GM23338 (cell line): ENCODE results near the gene BCL2L13. TPM values are rescaled to one million over a fixed set of nuclear protein-coding genes. Genes with fewer than 3 reads are reported as not detected.
A peak's percentile ranks its signal among the peaks of the same experiment; 100 is the strongest.

Experiments used
- ATAC-seq: fragments of 200-7000 bp; cut with Tn5 transposase; 3 replicates; pipeline ENCODE4 v1.9.1; 2020
- DNase-seq: peaks from one replicate; pipeline ENCODE4 v3.0.0-alpha.2; 2015; ENCODE audit warnings: low spot score
- H2AFZ ChIP-seq: fragments of 200-600 bp; sonication (generic); 2 replicates; pipeline ENCODE4 v1.8.0; 2016; ENCODE audit warnings: antibody characterized with exemption, mild to moderate bottlenecking, moderate library complexity
- H3F3A ChIP-seq: fragments of 200-600 bp; sonication (generic); replicated peaks from 2 replicates; pipeline ENCODE4 v1.8.0; 2017; ENCODE audit warnings: antibody characterized with exemption, mixed run types, low read depth
- H3K27ac ChIP-seq: fragments of 200-600 bp; sonication (generic); 2 replicates; pipeline ENCODE4 v1.6.1; 2016; ENCODE audit warnings: low read depth
- H3K27me3 ChIP-seq: fragments of 200-600 bp; sonication (generic); 2 replicates; pipeline ENCODE4 v1.8.0; 2016; ENCODE audit warnings: mild to moderate bottlenecking, mixed run types, moderate library complexity; ENCODE audit not compliant: insufficient read depth
- H3K36me3 ChIP-seq: fragments of 200-600 bp; sonication (generic); 2 replicates; pipeline ENCODE4 v1.8.0; 2016; ENCODE audit warnings: mild to moderate bottlenecking; ENCODE audit not compliant: insufficient read depth
- H3K4me1 ChIP-seq: fragments of 200-600 bp; sonication (generic); 2 replicates; pipeline ENCODE4 v1.8.0; 2016; ENCODE audit warnings: mild to moderate bottlenecking, moderate library complexity; ENCODE audit not compliant: insufficient read depth
- H3K4me2 ChIP-seq: fragments of 200-600 bp; sonication (generic); 2 replicates; pipeline ENCODE4 v1.7.1; 2017; ENCODE audit warnings: mixed run types
- H3K4me3 ChIP-seq: fragments of 200-600 bp; sonication (generic); 2 replicates; pipeline ENCODE4 v1.6.1; 2016; ENCODE audit warnings: mixed run types
- H3K79me2 ChIP-seq: fragments of 200-600 bp; sonication (generic); replicated peaks from 2 replicates; pipeline ENCODE4 v1.8.0; 2017; ENCODE audit warnings: mild to moderate bottlenecking; ENCODE audit not compliant: insufficient read depth
- H3K9me2 ChIP-seq: fragments of 200-600 bp; sonication (generic); 2 replicates; pipeline ENCODE4 v1.8.0; 2017; ENCODE audit not compliant: insufficient read depth
- H4K20me1 ChIP-seq: fragments of 200-600 bp; sonication (generic); replicated peaks from 2 replicates; pipeline ENCODE4 v1.8.0; 2017; ENCODE audit warnings: mild to moderate bottlenecking; ENCODE audit not compliant: insufficient read depth
- H3K27ac Mint-ChIP-seq: 2 replicates; pipeline ENCODE4 v1.8.0; 2020; ENCODE audit warnings: inconsistent platforms, mild to moderate bottlenecking, moderate library complexity, mixed read lengths
- H3K27me3 Mint-ChIP-seq: 3 replicates; pipeline ENCODE4 v1.8.0; 2022; ENCODE audit warnings: low read depth, mild to moderate bottlenecking, moderate library complexity, mixed read lengths, inconsistent platforms; ENCODE audit not compliant: insufficient read depth, poor library complexity
- H3K36me3 Mint-ChIP-seq: 3 replicates; pipeline ENCODE4 v1.8.0; 2021; ENCODE audit warnings: low read depth, mild to moderate bottlenecking, inconsistent platforms, moderate library complexity, mixed read lengths
- H3K4me1 Mint-ChIP-seq: 3 replicates; pipeline ENCODE4 v1.8.0; 2020; ENCODE audit warnings: mild to moderate bottlenecking, inconsistent platforms, mixed read lengths
- H3K4me3 Mint-ChIP-seq: 3 replicates; pipeline ENCODE4 v1.8.0; 2021; ENCODE audit warnings: moderate library complexity, mild to moderate bottlenecking, inconsistent platforms, mixed read lengths
- H3K9me3 Mint-ChIP-seq: 3 replicates; pipeline ENCODE4 v1.8.0; 2020; ENCODE audit warnings: moderate library complexity, mild to moderate bottlenecking, inconsistent platforms, mixed read lengths
- CREB1 ChIP-seq: fragments of 250-450 bp; sonication (Bioruptor Pico); IDR thresholded peaks from 2 replicates; pipeline ENCODE4 v1.5.0; 2020; ENCODE audit warnings: low read depth, mild to moderate bottlenecking, moderate library complexity
- EZH2 ChIP-seq: fragments of 200-600 bp; sonication (generic); IDR thresholded peaks from one replicate; pipeline ENCODE4 v1.8.0; 2017; ENCODE audit warnings: antibody characterized with exemption, mild to moderate bottlenecking, low read depth; ENCODE audit not compliant: unreplicated experiment
- EZH2phosphoT487 ChIP-seq: fragments of 200-600 bp; sonication (generic); IDR thresholded peaks from one replicate; pipeline ENCODE4 v1.8.1; 2018; ENCODE audit warnings: antibody characterized with exemption; ENCODE audit not compliant: unreplicated experiment
- JUNB ChIP-seq: IDR thresholded peaks from one replicate; pipeline ENCODE4 v1.6.1; 2016; ENCODE audit warnings: antibody characterized with exemption; ENCODE audit not compliant: unreplicated experiment
- POLR2AphosphoS5 ChIP-seq: IDR thresholded peaks from 2 replicates; pipeline ENCODE4 v1.6.1; 2016; ENCODE audit warnings: antibody characterized with exemption, low read depth
- STAT1 ChIP-seq: IDR thresholded peaks from one replicate; pipeline ENCODE4 v1.6.1; 2016; ENCODE audit warnings: antibody characterized with exemption; ENCODE audit not compliant: unreplicated experiment
- ZNF331 ChIP-seq: fragments of 250-450 bp; sonication (Bioruptor Pico); IDR thresholded peaks from 2 replicates; pipeline ENCODE4 v1.5.0; 2020; ENCODE audit warnings: low read depth, mild to moderate bottlenecking, moderate library complexity
- polyA plus RNA-seq: library from polyadenylated mRNA; unstranded; fragments of >200 nt; fragmentation: Nextera tagmentation; extraction: Ambion mirVana; gene quantifications from 2 replicates; pipeline ENCODE4 v1.2.1, GENCODE V29; 2016
- total RNA-seq: library from RNA; depleted of rRNA; stranded (reverse); fragments of >200 nt; shearing (Covaris generic); gene quantifications from 2 replicates; pipeline ENCODE4 v1.2.3, GENCODE V29; 2014
- TF ChIP-seq, protein P1 (sequence below): IDR thresholded peaks from one replicate; pipeline ENCODE4 v1.6.1; 2018; ENCODE audit warnings: antibody characterized with exemption; ENCODE audit not compliant: unreplicated experiment
- TF ChIP-seq, protein P2 (sequence below): IDR thresholded peaks from 2 replicates; pipeline ENCODE4 v1.6.1; 2016; ENCODE audit warnings: antibody characterized with exemption
- TF ChIP-seq, protein P3 (sequence below), 2 experiments: fragments of 200-600 bp in 1 of 2; sonication (generic) in 1 of 2; conservative IDR thresholded peaks; 2 replicates each; pipeline versions ENCODE4 v1.5.1 to v1.6.1; 2016 to 2017; ENCODE audit warnings: antibody characterized with exemption in 2 of 2, low read depth in 2 of 2, mild to moderate bottlenecking in 2 of 2, moderate library complexity in 1 of 2

The BCL2L13 gene
- total and polyA plus RNA-seq, 2 experiments from 2014 or later, result 22.4 to 32.3 TPM

- Mint-ChIP-seq H3K4me1 (no peaks in the 10 kb centered on the region), H3K9me3 (no peaks in the 10 kb centered on the region), H3K36me3 (peaks cover 8% of the 10 kb centered on the region; the same call in 2 of the 3 replicates), H3K27me3 (peaks cover 2% of the 10 kb centered on the region), H3K27ac (no peak overlapping the region), H3K4me3 (no peak overlapping the region)
- Histone ChIP-seq H2AFZ (no peak overlapping the region), H3F3A (no peaks in the 10 kb centered on the region), H3K9me2 (no peaks in the 10 kb centered on the region), H3K79me2 (no peaks in the 10 kb centered on the region), H3K4me2 (no peak overlapping the region), H3K4me3 (no peak overlapping the region), H3K36me3 (no peaks in the 10 kb centered on the region), H3K27me3 (no peaks in the 10 kb centered on the region), H3K27ac (no peak overlapping the region), H3K4me1 (no peaks in the 10 kb centered on the region), H4K20me1 (peaks cover 4% of the 10 kb centered on the region; the same call in 1 of the 2 replicates)
- no peak for TF ChIP-seq STAT1
- no peak for TF ChIP-seq ZNF331 (CRISPR knock-in tag)
- TF ChIP-seq POLR2AphosphoS5, result no peak
- no peak for TF ChIP-seq EZH2
- TF ChIP-seq, protein P1, sequence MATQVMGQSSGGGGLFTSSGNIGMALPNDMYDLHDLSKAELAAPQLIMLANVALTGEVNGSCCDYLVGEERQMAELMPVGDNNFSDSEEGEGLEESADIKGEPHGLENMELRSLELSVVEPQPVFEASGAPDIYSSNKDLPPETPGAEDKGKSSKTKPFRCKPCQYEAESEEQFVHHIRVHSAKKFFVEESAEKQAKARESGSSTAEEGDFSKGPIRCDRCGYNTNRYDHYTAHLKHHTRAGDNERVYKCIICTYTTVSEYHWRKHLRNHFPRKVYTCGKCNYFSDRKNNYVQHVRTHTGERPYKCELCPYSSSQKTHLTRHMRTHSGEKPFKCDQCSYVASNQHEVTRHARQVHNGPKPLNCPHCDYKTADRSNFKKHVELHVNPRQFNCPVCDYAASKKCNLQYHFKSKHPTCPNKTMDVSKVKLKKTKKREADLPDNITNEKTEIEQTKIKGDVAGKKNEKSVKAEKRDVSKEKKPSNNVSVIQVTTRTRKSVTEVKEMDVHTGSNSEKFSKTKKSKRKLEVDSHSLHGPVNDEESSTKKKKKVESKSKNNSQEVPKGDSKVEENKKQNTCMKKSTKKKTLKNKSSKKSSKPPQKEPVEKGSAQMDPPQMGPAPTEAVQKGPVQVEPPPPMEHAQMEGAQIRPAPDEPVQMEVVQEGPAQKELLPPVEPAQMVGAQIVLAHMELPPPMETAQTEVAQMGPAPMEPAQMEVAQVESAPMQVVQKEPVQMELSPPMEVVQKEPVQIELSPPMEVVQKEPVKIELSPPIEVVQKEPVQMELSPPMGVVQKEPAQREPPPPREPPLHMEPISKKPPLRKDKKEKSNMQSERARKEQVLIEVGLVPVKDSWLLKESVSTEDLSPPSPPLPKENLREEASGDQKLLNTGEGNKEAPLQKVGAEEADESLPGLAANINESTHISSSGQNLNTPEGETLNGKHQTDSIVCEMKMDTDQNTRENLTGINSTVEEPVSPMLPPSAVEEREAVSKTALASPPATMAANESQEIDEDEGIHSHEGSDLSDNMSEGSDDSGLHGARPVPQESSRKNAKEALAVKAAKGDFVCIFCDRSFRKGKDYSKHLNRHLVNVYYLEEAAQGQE, result no peak
- TF ChIP-seq EZH2phosphoT487, result no peak
- ATAC-seq (no peak), DNase-seq (no peak)
Measured at GRCh38 chr22:17724241-17724640, 85.7 kb downstream of the BCL2L13 start.

- H3K4me1 Mint-ChIP-seq, result no peaks in the 10 kb centered on the region
- Histone ChIP-seq H3K27me3 (no peaks in the 10 kb centered on the region), H3K27ac (0 out of 2 replicates have a peak overlapping the region, but pooled peaks have one; percentile 33), H3K9me2 (no peaks in the 10 kb centered on the region), H3K4me2 (no peak overlapping the region), H3K36me3 (no peaks in the 10 kb centered on the region), H3K79me2 (no peaks in the 10 kb centered on the region), H2AFZ (no peak overlapping the region), H3K4me3 (no peak overlapping the region), H3F3A (no peaks in the 10 kb centered on the region), H3K4me1 (no peaks in the 10 kb centered on the region), H4K20me1 (peaks cover 4% of the 10 kb centered on the region; the same call in 1 of the 2 replicates)
- peaks cover 2% of the 10 kb centered on the region for H3K27me3 Mint-ChIP-seq
- ATAC-seq (no peak), DNase-seq (no peak)
- H3K4me3 Mint-ChIP-seq, result no peak overlapping the region
- no peaks in the 10 kb centered on the region for H3K9me3 Mint-ChIP-seq
- no peak overlapping the region for H3K27ac Mint-ChIP-seq
- H3K36me3 Mint-ChIP-seq, result peaks cover 8% of the 10 kb centered on the region; the same call in 2 of the 3 replicates
- TF ChIP-seq, protein P2, sequence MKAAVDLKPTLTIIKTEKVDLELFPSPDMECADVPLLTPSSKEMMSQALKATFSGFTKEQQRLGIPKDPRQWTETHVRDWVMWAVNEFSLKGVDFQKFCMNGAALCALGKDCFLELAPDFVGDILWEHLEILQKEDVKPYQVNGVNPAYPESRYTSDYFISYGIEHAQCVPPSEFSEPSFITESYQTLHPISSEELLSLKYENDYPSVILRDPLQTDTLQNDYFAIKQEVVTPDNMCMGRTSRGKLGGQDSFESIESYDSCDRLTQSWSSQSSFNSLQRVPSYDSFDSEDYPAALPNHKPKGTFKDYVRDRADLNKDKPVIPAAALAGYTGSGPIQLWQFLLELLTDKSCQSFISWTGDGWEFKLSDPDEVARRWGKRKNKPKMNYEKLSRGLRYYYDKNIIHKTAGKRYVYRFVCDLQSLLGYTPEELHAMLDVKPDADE, result no peak
- TF ChIP-seq JUNB (no peak), CREB1 (no peak), POLR2AphosphoS5 (no peak), EZH2phosphoT487 (no peak)
- TF ChIP-seq, protein P3, sequence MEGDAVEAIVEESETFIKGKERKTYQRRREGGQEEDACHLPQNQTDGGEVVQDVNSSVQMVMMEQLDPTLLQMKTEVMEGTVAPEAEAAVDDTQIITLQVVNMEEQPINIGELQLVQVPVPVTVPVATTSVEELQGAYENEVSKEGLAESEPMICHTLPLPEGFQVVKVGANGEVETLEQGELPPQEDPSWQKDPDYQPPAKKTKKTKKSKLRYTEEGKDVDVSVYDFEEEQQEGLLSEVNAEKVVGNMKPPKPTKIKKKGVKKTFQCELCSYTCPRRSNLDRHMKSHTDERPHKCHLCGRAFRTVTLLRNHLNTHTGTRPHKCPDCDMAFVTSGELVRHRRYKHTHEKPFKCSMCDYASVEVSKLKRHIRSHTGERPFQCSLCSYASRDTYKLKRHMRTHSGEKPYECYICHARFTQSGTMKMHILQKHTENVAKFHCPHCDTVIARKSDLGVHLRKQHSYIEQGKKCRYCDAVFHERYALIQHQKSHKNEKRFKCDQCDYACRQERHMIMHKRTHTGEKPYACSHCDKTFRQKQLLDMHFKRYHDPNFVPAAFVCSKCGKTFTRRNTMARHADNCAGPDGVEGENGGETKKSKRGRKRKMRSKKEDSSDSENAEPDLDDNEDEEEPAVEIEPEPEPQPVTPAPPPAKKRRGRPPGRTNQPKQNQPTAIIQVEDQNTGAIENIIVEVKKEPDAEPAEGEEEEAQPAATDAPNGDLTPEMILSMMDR (conservative IDR thresholded peaks at IDR 0.05; ENCODE audit: low read depth in 2 of 2), result no peak
Measured at GRCh38 chr22:17724678-17725499, 86.3 kb downstream of the BCL2L13 start.
